H1 (cell line): ENCODE data around the gene SFMBT2. TPM values are rescaled to one million over a fixed set of nuclear protein-coding genes. Genes with fewer than 3 reads are reported as not detected.

Experiments
- CTCF ChIA-PET: fragments of 300-600 bp; sonication (Branson Sonifier 250); formaldehyde crosslinking; loops from one replicate; lab custom pipeline; 2021; ENCODE audit not compliant: partially characterized antibody; lab: Charles Lee
- POLR2A ChIA-PET: fragments of 300-600 bp; sonication (Branson Sonifier 250); formaldehyde crosslinking; loops from one replicate; lab custom pipeline; 2021; ENCODE audit warnings: inconsistent platforms; ENCODE audit not compliant: partially characterized antibody; lab: Charles Lee
- DNase-seq, 2 experiments: peaks; one replicate each; pipeline versions ENCODE4 v3.0.0 to v3.0.0-alpha.2; 2010 to 2022; ENCODE audit warnings: low spot score in 2 of 2, low read depth in 1 of 2, mixed read lengths in 1 of 2
- FAIRE-seq: peaks from 2 replicates; lab custom pipeline; 2011; peaks lifted over from hg19 to GRCh38; lab: Jason Lieb, UNC
- H2AFZ ChIP-seq: 2 replicates; pipeline ENCODE4 v1.8.1; 2012; ENCODE audit warnings: low read length, inconsistent platforms
- H2AK5ac ChIP-seq: 2 replicates; pipeline ENCODE4 v1.6.1; 2013; ENCODE audit warnings: low read depth, low read length
- H2BK120ac ChIP-seq: replicated peaks from 2 replicates; pipeline ENCODE3; 2013; ENCODE audit warnings: low read depth, low read length, inconsistent platforms
- H2BK12ac ChIP-seq: 2 replicates; pipeline ENCODE4 v1.6.1; 2013; ENCODE audit warnings: low read depth, low read length
- H2BK15ac ChIP-seq: 2 replicates; pipeline ENCODE4 v1.6.1; 2013; ENCODE audit warnings: low read length
- H2BK20ac ChIP-seq: 2 replicates; pipeline ENCODE4 v1.6.1; 2013; ENCODE audit warnings: low read length
- H2BK5ac ChIP-seq: 2 replicates; pipeline ENCODE4 v1.6.1; 2013; ENCODE audit warnings: low read depth, low read length
- H3K14ac ChIP-seq: 2 replicates; pipeline ENCODE4 v1.6.1; 2013; ENCODE audit warnings: inconsistent platforms; ENCODE audit not compliant: insufficient read length
- H3K18ac ChIP-seq: 2 replicates; pipeline ENCODE4 v1.6.1; 2013; ENCODE audit warnings: low read length; ENCODE audit errors: extremely low read depth
- H3K23ac ChIP-seq: 2 replicates; pipeline ENCODE4 v1.6.1; 2013; ENCODE audit warnings: inconsistent platforms; ENCODE audit not compliant: insufficient read length
- H3K23me2 ChIP-seq: 2 replicates; pipeline ENCODE4 v1.6.1; 2013; ENCODE audit warnings: low read depth, low read length
- H3K27ac ChIP-seq: 2 replicates; pipeline ENCODE4 v1.6.1; 2011; ENCODE audit warnings: low read depth, low read length, inconsistent platforms
- H3K27me3 ChIP-seq, 4 experiments: replicated peaks in 1 of 4; 1 replicate in 1 of 4; 2 replicates in 3 of 4; pipeline versions ENCODE4 v1.6.1 to v1.8.1; 2011 to 2013; ENCODE audit warnings: low read length in 3 of 4, mild to moderate bottlenecking in 3 of 4, inconsistent platforms in 2 of 4, mixed read lengths in 2 of 4, moderate library complexity in 1 of 4; ENCODE audit not compliant: control insufficient read depth in 3 of 4, insufficient read depth in 3 of 4; ENCODE audit errors: extremely low read depth in 1 of 4
- H3K36me3 ChIP-seq, 4 experiments: 2 replicates each; pipeline versions ENCODE4 v1.6.1 to v1.8.1; 2011 to 2013; ENCODE audit warnings: mild to moderate bottlenecking in 4 of 4, low read length in 3 of 4, moderate library complexity in 2 of 4, control low read depth in 1 of 4, inconsistent platforms in 1 of 4; ENCODE audit not compliant: insufficient read depth in 4 of 4, control insufficient read depth in 2 of 4
- H3K4ac ChIP-seq: replicated peaks from 2 replicates; pipeline ENCODE3; 2013; ENCODE audit warnings: low read length, low read depth, mixed read lengths, inconsistent platforms; ENCODE audit not compliant: insufficient read length
- H3K4me1 ChIP-seq, 4 experiments: replicated peaks in 1 of 4; 1 replicate in 1 of 4; 2 replicates in 3 of 4; pipeline versions ENCODE4 v1.6.1 to v1.8.1; 2011 to 2013; ENCODE audit warnings: low read length in 3 of 4, inconsistent platforms in 2 of 4, mixed read lengths in 1 of 4; ENCODE audit not compliant: insufficient read depth in 4 of 4, control insufficient read depth in 3 of 4
- H3K4me2 ChIP-seq, 2 experiments: 2 replicates each; pipeline versions ENCODE4 v1.6.1 to v1.8.1; 2011 to 2013; ENCODE audit warnings: low read depth in 2 of 2, low read length in 2 of 2, control low read depth in 1 of 2, inconsistent platforms in 1 of 2, mild to moderate bottlenecking in 1 of 2; ENCODE audit not compliant: insufficient read depth in 1 of 2
- H3K4me3 ChIP-seq, 4 experiments: fragments of 200-600, 300-600 bp in 1 of 4; sonication (generic), shearing (Covaris generic), sonication (Bioruptor Twin) in 1 of 4; 2 replicates each; pipeline versions ENCODE4 v1.5.1 to v1.8.1; 2011 to 2016; ENCODE audit warnings: low read length in 4 of 4, low read depth in 3 of 4, control low read depth in 2 of 4, inconsistent platforms in 2 of 4, mild to moderate bottlenecking in 2 of 4, mixed read lengths in 1 of 4, moderate library complexity in 1 of 4; ENCODE audit not compliant: insufficient read depth in 2 of 4; ENCODE audit errors: extremely low read depth in 1 of 4
- H3K56ac ChIP-seq: replicated peaks from 2 replicates; pipeline ENCODE3; 2013; ENCODE audit warnings: low read depth, mild to moderate bottlenecking, mixed read lengths, low read length, inconsistent platforms; ENCODE audit not compliant: insufficient read length
- H3K79me1 ChIP-seq: 2 replicates; pipeline ENCODE4 v1.6.1; 2013; ENCODE audit warnings: low read depth, low read length, control low read depth
- H3K79me2 ChIP-seq, 2 experiments: 2 replicates each; pipeline versions ENCODE4 v1.6.1 to v1.8.1; 2012 to 2013; ENCODE audit warnings: low read length in 2 of 2, mild to moderate bottlenecking in 2 of 2, inconsistent platforms in 1 of 2; ENCODE audit not compliant: insufficient read depth in 2 of 2, control insufficient read depth in 1 of 2
- H3K9ac ChIP-seq, 4 experiments: replicated peaks in 1 of 4; 1 replicate in 1 of 4; 2 replicates in 3 of 4; pipeline versions ENCODE4 v1.6.1 to v1.8.1; 2011 to 2013; ENCODE audit warnings: low read depth in 3 of 4, low read length in 3 of 4, control low read depth in 2 of 4, mild to moderate bottlenecking in 2 of 4, moderate library complexity in 2 of 4, inconsistent platforms in 1 of 4; ENCODE audit errors: extremely low read depth in 1 of 4
- H3K9me3 ChIP-seq, 2 experiments: 2 replicates each; pipeline versions ENCODE4 v1.6.1 to v1.8.1; 2012 to 2013; ENCODE audit warnings: mild to moderate bottlenecking in 2 of 2, moderate library complexity in 2 of 2, control low read depth in 1 of 2, inconsistent platforms in 1 of 2, low read depth in 1 of 2, low read length in 1 of 2, mixed read lengths in 1 of 2; ENCODE audit not compliant: insufficient read depth in 2 of 2
- H4K20me1 ChIP-seq, 2 experiments: replicated peaks in 1 of 2; 2 replicates each; pipeline versions ENCODE3 to v1.8.1; 2011 to 2013; ENCODE audit warnings: inconsistent platforms in 2 of 2, low read length in 2 of 2, mild to moderate bottlenecking in 1 of 2; ENCODE audit not compliant: insufficient read depth in 2 of 2, control insufficient read depth in 1 of 2
- H4K5ac ChIP-seq: 2 replicates; pipeline ENCODE4 v1.6.1; 2013; ENCODE audit warnings: low read length, low read depth, mixed read lengths, inconsistent platforms; ENCODE audit not compliant: insufficient read length
- H4K8ac ChIP-seq: 2 replicates; pipeline ENCODE4 v1.8.0; 2013; ENCODE audit warnings: mild to moderate bottlenecking, moderate library complexity, low read length, inconsistent platforms; ENCODE audit not compliant: insufficient read depth; ENCODE audit errors: extremely low read depth
- H4K91ac ChIP-seq: replicated peaks from 2 replicates; pipeline ENCODE3; 2013; ENCODE audit warnings: low read length, mixed read lengths, inconsistent platforms; ENCODE audit not compliant: insufficient read length
- ATF3 ChIP-seq: IDR thresholded peaks from 2 replicates; pipeline ENCODE4 v1.6.1; 2011; ENCODE audit warnings: low read depth, mild to moderate bottlenecking, low read length; ENCODE audit not compliant: insufficient read depth
- BRCA1 ChIP-seq: IDR thresholded peaks from 2 replicates; pipeline ENCODE4 v1.6.1; 2012; ENCODE audit warnings: low read depth, low read length, improper control_type of control experiment
- EGR1 ChIP-seq: IDR thresholded peaks from 2 replicates; pipeline ENCODE4 v1.6.1; 2011; ENCODE audit warnings: low read depth, low read length, borderline replicate concordance
- HDAC2 ChIP-seq, 2 experiments: fragments of 300-600 bp in 1 of 2; sonication (generic) in 1 of 2; IDR thresholded peaks; 2 replicates each; pipeline ENCODE4 v1.6.1; 2011 to 2012; ENCODE audit warnings: low read depth in 2 of 2, low read length in 2 of 2, mild to moderate bottlenecking in 2 of 2, moderate library complexity in 2 of 2, borderline replicate concordance in 1 of 2, inconsistent platforms in 1 of 2
- NANOG ChIP-seq: IDR thresholded peaks from 2 replicates; pipeline ENCODE4 v1.6.1; 2011; ENCODE audit warnings: low read length, low read depth, mild to moderate bottlenecking, inconsistent platforms; ENCODE audit not compliant: insufficient read depth, poor library complexity, severe bottlenecking
- POLR2A ChIP-seq, 2 experiments: IDR thresholded peaks; 1 replicate in 1 of 2; 2 replicates in 1 of 2; pipeline ENCODE4 v1.6.1; 2011; ENCODE audit warnings: low read depth in 2 of 2, low read length in 2 of 2, mild to moderate bottlenecking in 2 of 2; ENCODE audit errors: control extremely low read depth in 1 of 2
- RXRA ChIP-seq: IDR thresholded peaks from 2 replicates; pipeline ENCODE4 v1.6.1; 2011; ENCODE audit warnings: low read depth, mild to moderate bottlenecking, low read length, moderate library complexity; ENCODE audit not compliant: insufficient read depth
- SP4 ChIP-seq: IDR thresholded peaks from 2 replicates; pipeline ENCODE4 v1.6.1; 2012; ENCODE audit warnings: low read length, inconsistent platforms
- TAF7 ChIP-seq: optimal IDR thresholded peaks from 2 replicates; pipeline ENCODE3; 2011; ENCODE audit warnings: low read depth, mild to moderate bottlenecking, inconsistent platforms, low read length, moderate library complexity, borderline replicate concordance
- TCF12 ChIP-seq: IDR thresholded peaks from 2 replicates; pipeline ENCODE4 v1.6.1; 2011; ENCODE audit warnings: low read depth, mild to moderate bottlenecking, low read length
- USF2 ChIP-seq: IDR thresholded peaks from 2 replicates; pipeline ENCODE4 v1.6.1; 2011; ENCODE audit warnings: low read length, improper control_type of control experiment
- WGBS, 2 experiments: shearing (Covaris generic) in 1 of 2; methylation state at CpG; one replicate each; pipeline versions ENCODE4 v1.1.6 to v1.1.7; 2013 to 2015; ENCODE audit warnings: low lambda C conversion rate in 2 of 2, mixed read lengths in 2 of 2, inconsistent platforms in 1 of 2, low coverage in 1 of 2, missing lambda C conversion rate in 1 of 2; ENCODE audit not compliant: insufficient replicate concordance in 2 of 2, insufficient coverage in 1 of 2, insufficient read length in 1 of 2; ENCODE audit errors: extremely low coverage in 1 of 2, missing lambda C conversion rate in 1 of 2; 5-methylcytosine and 5-hydroxymethylcytosine counted together
- polyA plus RNA-seq, 7 experiments: library from polyadenylated mRNA; depleted of rRNA in 3 of 7; stranded (reverse) in 5 of 7; unstranded in 2 of 7; fragments of >200 nt in 5 of 7; fragments of 200-250 nt in 2 of 7; gene quantifications; 1 replicate in 5 of 7; 2 replicates in 1 of 7; 4 replicates in 1 of 7; pipeline versions ENCODE4 v1.2.1 to v1.2.3, GENCODE V29; 2011 to 2013; ENCODE audit warnings: missing spikeins in 2 of 7, mixed read lengths in 2 of 7
- total RNA-seq: library from RNA; stranded (reverse); fragmentation: NEBNext Ultra II Directional; extraction: Animal tissue kit (Norgen Biotek cat#: 25700); gene quantifications from 2 replicates; pipeline ENCODE4 v1.2.1, GENCODE V29; 2021

Gene SFMBT2
- total and polyA plus RNA-seq, 2 of the 8 experiments (the other 6 are each of a cell fraction or from before 2014, with no cell fraction given) = 2.9 to 11.0 TPM

- Histone ChIP-seq H4K91ac (no peak overlapping the region), H3K27me3 (no peaks in the 10 kb centered on the region), H3K14ac (no peak overlapping the region), H2AFZ (no peak overlapping the region), H3K27ac (no peak overlapping the region), H2BK5ac (no peak overlapping the region), H3K4me2 (no peak overlapping the region), H3K9ac (no peak overlapping the region), H2BK120ac (no peak overlapping the region), H2BK12ac (no peak overlapping the region), H3K56ac (no peak overlapping the region), H2BK15ac (no peak overlapping the region), H4K8ac (no peak overlapping the region), H3K4me3 (no peak overlapping the region), H3K9me3 (no peaks in the 10 kb centered on the region), H2BK20ac (no peak overlapping the region), H3K4me1 (no peaks in the 10 kb centered on the region), H3K23ac (no peak overlapping the region), H3K23me2 (no peaks in the 10 kb centered on the region), H4K20me1 (no peaks in the 10 kb centered on the region), H3K4ac (no peak overlapping the region), H3K18ac (no peak overlapping the region), H3K79me1 (peaks cover 2% of the 10 kb centered on the region; the same call in 1 of the 2 replicates), H3K36me3 (no peaks in the 10 kb centered on the region), H2AK5ac (no peak overlapping the region), H3K79me2 (no peaks in the 10 kb centered on the region), H4K5ac (no peak overlapping the region)
- FAIRE-seq (no peak), DNase-seq (no peak)
- ChIA-PET CTCF (interaction anchor here (1.6 kb wide), 1 partner anchor 14 kb away, joined by 7 read pairs; no protein-coding TSS in a partner anchor), POLR2A (no interaction called here)
- TF ChIP-seq TAF7 (no peak), RXRA (no peak), EGR1 (no peak), ATF3 (no peak), HDAC2 (IDR thresholded peaks at IDR 0.05; ENCODE audit: borderline replicate concordance in 1 of 2, low read depth in 2 of 2, low read length in 2 of 2) (no peak), NANOG (no peak), SP4 (no peak), USF2 (no peak), POLR2A (IDR thresholded peaks at IDR 0.05; ENCODE audit: control extremely low read depth in 1 of 2, low read depth in 2 of 2, low read length in 2 of 2) (no peak), TCF12 (no peak), BRCA1 (no peak)
- 93% methylated on average over 8 of the region's 8 CpGs; no CpG with 5 or more reads in 1 of the 2 experiments for WGBS, 2 experiments
Measured at GRCh38 chr10:7260912-7261311, 149.9 kb downstream of the SFMBT2 start.
